Activated gamma-delta T cell treated with anti-CD3 and anti-CD28 coated beads, Interleukin-2, amount 50 U/mL, for 16 hours (primary cell): ENCODE data around the gene C4B.

Experiments used
- DNase-seq: peaks from one replicate; pipeline ENCODE4 v3.0.0-alpha.2; 2020; ENCODE audit warnings: low read depth

Gene C4B

DNA sequence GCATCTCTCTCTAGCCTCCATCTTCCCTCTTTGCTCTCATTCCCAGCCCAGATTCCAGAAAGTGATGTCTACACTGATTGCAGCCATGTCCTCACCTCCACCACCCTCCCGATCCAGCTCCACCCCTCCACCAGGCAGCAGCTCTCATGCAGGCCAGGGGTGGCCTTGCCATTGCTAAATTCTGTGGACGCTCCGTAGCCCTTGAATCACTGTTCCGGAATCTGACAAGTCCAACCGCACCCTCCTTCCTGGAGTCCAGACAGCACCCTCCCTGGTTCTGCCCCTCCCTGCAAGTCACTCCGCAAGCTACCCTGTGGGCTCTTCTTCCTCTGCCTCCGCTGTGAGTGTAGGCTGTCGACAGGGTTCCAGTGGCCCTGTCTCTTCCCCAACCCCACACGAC lies 68.3 kb downstream of the C4B start:
- no peak for DNase-seq

DNA sequence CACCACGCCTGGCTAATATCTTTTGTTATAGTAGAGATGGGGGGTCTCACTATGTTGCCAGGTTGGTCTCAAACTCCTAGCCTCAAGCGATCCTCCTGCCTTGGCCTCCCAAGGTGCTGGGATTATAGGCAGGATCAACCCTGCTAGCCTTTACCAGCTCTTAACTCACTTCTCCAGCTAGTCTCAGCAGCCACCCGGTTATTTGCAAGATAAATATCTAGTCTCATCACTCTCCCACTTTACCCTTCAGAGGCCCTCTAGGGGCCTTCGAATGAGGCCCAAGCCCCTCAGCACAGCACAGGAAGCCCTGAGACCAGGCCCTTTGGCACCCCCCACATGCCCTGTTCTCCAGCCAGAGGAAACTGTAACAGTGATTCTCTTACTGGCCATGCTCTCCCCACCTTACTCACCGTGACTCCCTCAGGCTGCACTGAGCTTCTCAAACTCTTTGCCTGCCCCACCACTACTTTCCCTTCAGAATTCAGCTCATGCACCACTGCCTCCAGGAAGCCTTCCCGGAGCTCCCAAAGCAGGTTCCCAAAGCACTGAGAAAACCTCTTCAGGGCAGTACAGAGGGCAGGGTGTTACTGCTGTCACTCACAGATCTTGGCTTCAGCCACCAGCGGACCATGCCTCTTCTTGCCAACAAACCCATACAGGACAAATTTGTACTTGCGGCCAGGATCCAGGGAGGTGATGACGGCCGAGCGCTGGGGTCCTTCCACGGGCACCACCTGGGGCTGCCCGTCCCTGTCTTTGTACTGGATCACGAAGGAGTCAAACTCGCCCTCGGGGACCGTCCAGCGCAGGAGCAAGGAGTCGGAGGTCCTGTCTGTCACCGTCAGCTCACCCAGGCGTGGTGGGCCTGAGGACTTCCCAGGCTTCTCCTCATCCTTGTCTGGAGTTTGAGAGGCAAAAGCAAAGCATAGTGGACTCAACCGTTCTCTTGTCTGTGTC lies 69.5 kb downstream of the C4B start:
- DNase-seq: no peak

DNA sequence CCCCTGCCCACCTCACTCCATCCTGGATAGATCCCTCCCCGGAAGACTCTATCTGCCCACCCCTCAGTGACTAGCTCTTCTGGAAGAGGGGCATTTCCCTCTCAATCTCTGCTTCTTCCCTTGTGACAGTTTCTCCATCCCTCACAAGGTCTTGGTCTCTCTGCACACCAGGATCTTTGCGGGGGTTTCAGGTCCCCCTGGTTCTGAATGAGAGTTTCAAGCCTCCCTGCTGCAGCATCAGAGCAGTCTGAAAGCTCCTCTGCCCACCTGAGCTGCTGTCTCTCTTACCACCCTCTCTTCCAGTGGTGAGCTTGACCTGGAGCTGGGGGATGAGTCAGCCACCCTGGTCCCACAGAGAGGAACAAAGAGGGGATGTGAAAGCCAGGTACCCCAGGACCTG lies 70.2 kb downstream of the C4B start:
- no peak for DNase-seq
